Measurements from ENCODE around the gene PLG. TPM values are rescaled to one million over a fixed set of nuclear protein-coding genes. Genes with fewer than 3 reads are reported as not detected.

The PLG gene
- total RNA-seq, 2 experiments from 2014 or later, result 3.4 to 3.7 TPM

DNA sequence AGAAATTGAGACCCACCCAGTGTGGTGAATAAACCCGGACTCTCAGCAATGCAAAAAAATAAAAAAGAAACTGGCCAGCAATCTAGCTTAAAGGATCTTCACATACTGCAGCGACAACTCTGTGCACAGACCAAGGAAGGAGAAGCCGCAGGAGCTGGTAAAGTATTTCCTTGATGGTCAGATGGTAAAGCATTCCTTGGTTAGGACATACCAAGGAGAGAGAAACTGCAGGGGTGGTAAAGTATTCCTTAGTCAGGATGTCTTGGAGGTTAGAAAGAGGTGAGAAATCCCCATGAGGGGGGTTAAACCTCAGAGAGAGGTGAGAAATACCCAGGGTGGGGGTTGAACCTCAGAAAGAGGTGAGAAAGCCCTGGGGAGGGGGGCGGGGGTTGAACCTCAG, 86.8 kb downstream of the PLG start:
- POLR2A ChIA-PET, result no interaction called here
- no TSS peak for BruUV-seq (replicated peaks)

DNA sequence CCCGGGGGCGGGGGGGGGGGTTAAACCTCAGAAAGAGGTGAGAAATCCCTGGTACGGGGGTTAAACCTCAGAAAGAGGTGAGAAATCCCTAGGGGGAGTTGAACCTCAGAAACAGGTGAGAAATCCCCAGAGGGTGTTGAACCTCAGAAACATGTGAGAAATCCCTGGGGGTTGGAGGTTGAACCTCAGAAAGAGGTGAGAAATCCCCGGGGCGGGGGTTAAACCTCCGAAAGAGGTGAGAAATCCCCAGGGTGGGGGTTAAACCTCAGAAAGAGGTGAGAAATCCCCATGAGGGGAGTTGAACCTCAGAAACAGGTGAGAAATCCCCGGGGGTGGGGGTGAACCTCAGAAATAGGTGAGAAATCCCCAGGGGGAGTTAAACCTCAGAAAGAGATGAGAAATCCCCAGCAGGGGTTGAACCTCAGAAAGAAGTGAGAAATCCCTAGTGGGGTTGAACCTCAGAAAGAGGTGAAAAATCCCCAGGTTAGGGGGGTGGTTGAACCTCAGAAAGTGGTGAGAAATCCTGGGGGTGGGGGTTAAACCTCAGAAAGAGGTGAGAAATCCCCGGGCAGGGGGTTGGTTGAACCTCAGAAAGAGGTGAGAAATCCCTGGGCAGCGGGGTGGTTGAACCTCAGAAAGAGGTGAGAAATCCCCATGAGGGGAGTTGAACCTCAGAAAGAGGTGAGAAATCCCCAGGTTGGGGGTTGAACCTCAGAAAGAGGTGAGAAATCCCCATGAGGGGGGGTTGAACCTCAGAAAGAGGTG, 87.4 kb downstream of the PLG start:
- Histone ChIP-seq H3K9me3 (ENCODE audit: low read length) (no peaks in the 10 kb centered on the region), H4K20me1 (ENCODE audit: insufficient read depth, low read length) (no peaks in the 10 kb centered on the region), H3K4me2 (ENCODE audit: low read length) (no peak overlapping the region), H2AFZ (ENCODE audit: low read length) (no peak overlapping the region), H3K9me2 (ENCODE audit: insufficient read depth, low read length) (no peaks in the 10 kb centered on the region), H3K79me2 (ENCODE audit: insufficient read depth, low read depth, low read length) (no peaks in the 10 kb centered on the region), H3K4me3 (ENCODE audit: low read depth, low read length, poor library complexity, severe bottlenecking) (no peak overlapping the region), H3K36me3 (ENCODE audit: insufficient read depth, low read length) (no peaks in the 10 kb centered on the region), H3K4me1 (ENCODE audit: insufficient read depth, low read length, poor library complexity, severe bottlenecking) (no peaks in the 10 kb centered on the region), H3K27ac (ENCODE audit: low read depth, low read length, poor library complexity, severe bottlenecking) (no peak overlapping the region)
- CTCF ChIA-PET (ENCODE audit: unreplicated experiment), result no interaction called here
- TF ChIP-seq, protein P1, sequence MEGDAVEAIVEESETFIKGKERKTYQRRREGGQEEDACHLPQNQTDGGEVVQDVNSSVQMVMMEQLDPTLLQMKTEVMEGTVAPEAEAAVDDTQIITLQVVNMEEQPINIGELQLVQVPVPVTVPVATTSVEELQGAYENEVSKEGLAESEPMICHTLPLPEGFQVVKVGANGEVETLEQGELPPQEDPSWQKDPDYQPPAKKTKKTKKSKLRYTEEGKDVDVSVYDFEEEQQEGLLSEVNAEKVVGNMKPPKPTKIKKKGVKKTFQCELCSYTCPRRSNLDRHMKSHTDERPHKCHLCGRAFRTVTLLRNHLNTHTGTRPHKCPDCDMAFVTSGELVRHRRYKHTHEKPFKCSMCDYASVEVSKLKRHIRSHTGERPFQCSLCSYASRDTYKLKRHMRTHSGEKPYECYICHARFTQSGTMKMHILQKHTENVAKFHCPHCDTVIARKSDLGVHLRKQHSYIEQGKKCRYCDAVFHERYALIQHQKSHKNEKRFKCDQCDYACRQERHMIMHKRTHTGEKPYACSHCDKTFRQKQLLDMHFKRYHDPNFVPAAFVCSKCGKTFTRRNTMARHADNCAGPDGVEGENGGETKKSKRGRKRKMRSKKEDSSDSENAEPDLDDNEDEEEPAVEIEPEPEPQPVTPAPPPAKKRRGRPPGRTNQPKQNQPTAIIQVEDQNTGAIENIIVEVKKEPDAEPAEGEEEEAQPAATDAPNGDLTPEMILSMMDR (conservative IDR thresholded peaks at IDR 0.05; ENCODE audit: low read length), result no peak
- no peak for TF ChIP-seq EZH2phosphoT487 (IDR thresholded peaks at IDR 0.05; ENCODE audit: borderline replicate concordance, low read depth, low read length)
- DNase-seq (ENCODE audit: low spot score), result no peak
- no TSS peak for BruUV-seq (replicated peaks)
- POLR2A ChIA-PET, result no interaction called here
- intact Hi-C loops (cut with micrococcal nuclease; ENCODE audit: unreplicated experiment), result no loop called here

More for the DNA sequence above, 86.8 kb downstream of the PLG start:
- Histone ChIP-seq H2AFZ (ENCODE audit: low read length) (no peak overlapping the region), H3K4me3 (ENCODE audit: low read depth, low read length, poor library complexity, severe bottlenecking) (no peak overlapping the region), H3K9me3 (ENCODE audit: low read length) (no peaks in the 10 kb centered on the region), H3K9me2 (ENCODE audit: insufficient read depth, low read length) (no peaks in the 10 kb centered on the region), H3K36me3 (ENCODE audit: insufficient read depth, low read length) (no peaks in the 10 kb centered on the region), H3K4me2 (ENCODE audit: low read length) (no peak overlapping the region), H3K27ac (ENCODE audit: low read depth, low read length, poor library complexity, severe bottlenecking) (no peak overlapping the region), H3K79me2 (ENCODE audit: insufficient read depth, low read depth, low read length) (no peaks in the 10 kb centered on the region), H3K4me1 (ENCODE audit: insufficient read depth, low read length, poor library complexity, severe bottlenecking) (no peaks in the 10 kb centered on the region), H4K20me1 (ENCODE audit: insufficient read depth, low read length) (no peaks in the 10 kb centered on the region)
- CTCF ChIA-PET (ENCODE audit: unreplicated experiment), result no interaction called here
- DNase-seq (ENCODE audit: low spot score), result no peak
- no peak for TF ChIP-seq EZH2phosphoT487 (IDR thresholded peaks at IDR 0.05; ENCODE audit: borderline replicate concordance, low read depth, low read length)
- TF ChIP-seq, protein P1 (conservative IDR thresholded peaks at IDR 0.05; ENCODE audit: low read length), result no peak
- intact Hi-C loops (cut with micrococcal nuclease; ENCODE audit: unreplicated experiment), result no loop called here

DNA sequence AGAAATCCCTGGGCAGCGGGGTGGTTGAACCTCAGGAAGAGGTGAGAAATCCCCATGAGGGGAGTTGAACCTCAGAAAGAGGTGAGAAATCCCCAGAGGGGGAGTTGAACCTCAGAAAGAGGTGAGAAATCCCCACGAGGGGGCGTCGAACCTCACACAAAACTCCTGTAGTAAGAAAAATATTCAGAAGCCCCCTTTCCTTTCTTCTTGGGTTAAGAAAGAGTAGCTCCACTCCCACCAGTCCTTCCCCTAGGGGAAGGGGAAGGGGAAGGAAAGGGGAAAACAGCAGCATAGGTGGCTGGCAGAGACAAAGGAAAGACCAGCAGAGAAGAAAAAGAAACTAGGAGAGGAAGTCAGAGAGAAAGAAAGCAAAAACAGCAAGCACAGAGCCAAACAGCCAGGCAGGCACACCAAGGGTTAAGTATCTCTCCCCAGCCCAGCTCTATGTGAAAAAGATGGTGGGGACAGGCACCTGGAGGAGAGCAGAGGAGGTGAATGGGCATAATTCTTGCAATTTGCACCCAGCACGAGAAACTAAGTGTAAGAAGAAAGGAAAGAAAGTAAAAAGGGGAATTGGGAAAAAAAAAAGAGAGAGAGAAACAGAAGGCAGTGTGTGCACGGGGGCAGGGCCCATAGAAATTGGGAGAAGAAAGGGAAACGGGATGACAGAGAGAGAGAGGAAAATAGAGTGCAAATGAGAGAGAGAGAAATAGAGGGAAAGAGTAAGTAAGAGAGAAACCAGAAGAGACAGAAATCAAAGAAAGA, 88.2 kb downstream of the PLG start:
- no peaks in the 10 kb centered on the region for H3K9me3 ChIP-seq (ENCODE audit: low read length)
- POLR2A ChIA-PET, result no interaction called here
- H3K79me2 ChIP-seq (ENCODE audit: insufficient read depth, low read depth, low read length), result no peaks in the 10 kb centered on the region
- no peaks in the 10 kb centered on the region for H3K4me1 ChIP-seq (ENCODE audit: insufficient read depth, low read length, poor library complexity, severe bottlenecking)
- no TSS peak for BruUV-seq (replicated peaks)
- H3K27ac ChIP-seq (ENCODE audit: low read depth, low read length, poor library complexity, severe bottlenecking), result no peak overlapping the region
- no peaks in the 10 kb centered on the region for H3K9me2 ChIP-seq (ENCODE audit: insufficient read depth, low read length)
- DNase-seq (ENCODE audit: low spot score), result peak; percentile 16
- H3K4me3 ChIP-seq (ENCODE audit: low read depth, low read length, poor library complexity, severe bottlenecking), result no peak overlapping the region
- TF ChIP-seq, protein P1 (conservative IDR thresholded peaks at IDR 0.05; ENCODE audit: low read length), result peak; percentile 54
- TF ChIP-seq EZH2phosphoT487 (IDR thresholded peaks at IDR 0.05; ENCODE audit: borderline replicate concordance, low read depth, low read length), result no peak
- CTCF ChIA-PET (ENCODE audit: unreplicated experiment), result no interaction called here
- intact Hi-C loops (cut with micrococcal nuclease; ENCODE audit: unreplicated experiment), result no loop called here
- no peaks in the 10 kb centered on the region for H3K36me3 ChIP-seq (ENCODE audit: insufficient read depth, low read length)
- H2AFZ ChIP-seq (ENCODE audit: low read length), result no peak overlapping the region
- no peak overlapping the region for H3K4me2 ChIP-seq (ENCODE audit: low read length)
- no peaks in the 10 kb centered on the region for H4K20me1 ChIP-seq (ENCODE audit: insufficient read depth, low read length)
